Caco-2 (cell line): ENCODE data around the gene ZNF599. TPM values are rescaled to one million over a fixed set of nuclear protein-coding genes. Genes with fewer than 3 reads are reported as not detected.

Experiments used
- BruUV-seq: library from RNA; stranded (reverse); fragments of 400-500 nt; replicated peaks from 2 replicates; lab custom pipeline; 2021; lab: Mats Ljungman, UMichigan
- CTCF ChIA-PET: fragments of 300-600 bp; sonication (Branson Sonifier 250); formaldehyde crosslinking; loops from one replicate; lab custom pipeline; 2022; ENCODE audit warnings: antibody characterized with exemption; lab: Charles Lee
- POLR2A ChIA-PET: fragments of 300-600 bp; sonication (Branson Sonifier 250); formaldehyde crosslinking; loops from one replicate; lab custom pipeline; 2022; ENCODE audit warnings: antibody characterized with exemption; lab: Charles Lee
- DNase-seq, 2 experiments: peaks; one replicate each; pipeline versions ENCODE4 v3.0.0 to v3.0.0-alpha.2; 2020 to 2022
- H3K27me3 ChIP-seq: replicated peaks from 2 replicates; pipeline ENCODE4 v1.6.0; 2011; ENCODE audit warnings: low read length; ENCODE audit not compliant: control insufficient read depth, insufficient read depth
- H3K36me3 ChIP-seq: 2 replicates; pipeline ENCODE4 v1.5.1; 2011; ENCODE audit warnings: low read length; ENCODE audit not compliant: control insufficient read depth, insufficient read depth
- H3K4me1 ChIP-seq: fragments of 250-450 bp; sonication (Bioruptor Pico); 2 replicates; pipeline ENCODE4 v1.5.1; 2020; ENCODE audit warnings: mild to moderate bottlenecking
- H3K4me3 ChIP-seq: 2 replicates; pipeline ENCODE4 v1.5.1; 2011; ENCODE audit warnings: low read depth, mild to moderate bottlenecking, control low read depth, low read length
- H3K9me3 ChIP-seq: fragments of 250-450 bp; sonication (Bioruptor Pico); 2 replicates; pipeline ENCODE4 v1.5.1; 2020; ENCODE audit warnings: mild to moderate bottlenecking, moderate library complexity
- H3K27ac Mint-ChIP-seq: one replicate; pipeline ENCODE4 v1.8.0; 2022; ENCODE audit warnings: mixed read lengths; ENCODE audit not compliant: unreplicated experiment
- H3K27me3 Mint-ChIP-seq: one replicate; pipeline ENCODE4 v1.8.0; 2022; ENCODE audit warnings: mixed read lengths; ENCODE audit not compliant: insufficient read depth, unreplicated experiment
- H3K36me3 Mint-ChIP-seq: one replicate; pipeline ENCODE4 v1.8.0; 2022; ENCODE audit warnings: mild to moderate bottlenecking, mixed read lengths; ENCODE audit not compliant: insufficient read depth, unreplicated experiment
- H3K4me1 Mint-ChIP-seq: one replicate; pipeline ENCODE4 v1.8.0; 2022; ENCODE audit warnings: low read depth, mixed read lengths; ENCODE audit not compliant: unreplicated experiment
- H3K4me3 Mint-ChIP-seq: one replicate; pipeline ENCODE4 v1.8.0; 2022; ENCODE audit warnings: mild to moderate bottlenecking, moderate library complexity, mixed read lengths; ENCODE audit not compliant: unreplicated experiment
- H3K9me3 Mint-ChIP-seq: one replicate; pipeline ENCODE4 v1.8.0; 2022; ENCODE audit warnings: mixed read lengths; ENCODE audit not compliant: unreplicated experiment
- intact Hi-C: fragments of 100-400 bp; cut with micrococcal nuclease; formaldehyde crosslinking; loops from one replicate; pipeline ENCODE4 v1.10.0; 2022; ENCODE audit not compliant: unreplicated experiment
- total RNA-seq: library from RNA; stranded (reverse); gene quantifications from 2 replicates; pipeline ENCODE4 v1.2.3, GENCODE V29; 2022
- TF ChIP-seq, protein P1 (sequence below), 2 experiments: fragments of 200-600 bp in 1 of 2; IDR thresholded peaks; 1 replicate in 1 of 2; 2 replicates in 1 of 2; pipeline versions ENCODE4 v1.5.1 to v1.8.0; 2011 to 2022; ENCODE audit warnings: antibody characterized with exemption in 1 of 2, control low read depth in 1 of 2, inconsistent platforms in 1 of 2, low read depth in 1 of 2, low read length in 1 of 2, mild to moderate bottlenecking in 1 of 2, moderate library complexity in 1 of 2; ENCODE audit not compliant: insufficient read depth in 1 of 2, severe bottlenecking in 1 of 2, unreplicated experiment in 1 of 2

The ZNF599 gene
- total RNA-seq, 1 experiment from 2014 or later, result 5.0 TPM

DNA sequence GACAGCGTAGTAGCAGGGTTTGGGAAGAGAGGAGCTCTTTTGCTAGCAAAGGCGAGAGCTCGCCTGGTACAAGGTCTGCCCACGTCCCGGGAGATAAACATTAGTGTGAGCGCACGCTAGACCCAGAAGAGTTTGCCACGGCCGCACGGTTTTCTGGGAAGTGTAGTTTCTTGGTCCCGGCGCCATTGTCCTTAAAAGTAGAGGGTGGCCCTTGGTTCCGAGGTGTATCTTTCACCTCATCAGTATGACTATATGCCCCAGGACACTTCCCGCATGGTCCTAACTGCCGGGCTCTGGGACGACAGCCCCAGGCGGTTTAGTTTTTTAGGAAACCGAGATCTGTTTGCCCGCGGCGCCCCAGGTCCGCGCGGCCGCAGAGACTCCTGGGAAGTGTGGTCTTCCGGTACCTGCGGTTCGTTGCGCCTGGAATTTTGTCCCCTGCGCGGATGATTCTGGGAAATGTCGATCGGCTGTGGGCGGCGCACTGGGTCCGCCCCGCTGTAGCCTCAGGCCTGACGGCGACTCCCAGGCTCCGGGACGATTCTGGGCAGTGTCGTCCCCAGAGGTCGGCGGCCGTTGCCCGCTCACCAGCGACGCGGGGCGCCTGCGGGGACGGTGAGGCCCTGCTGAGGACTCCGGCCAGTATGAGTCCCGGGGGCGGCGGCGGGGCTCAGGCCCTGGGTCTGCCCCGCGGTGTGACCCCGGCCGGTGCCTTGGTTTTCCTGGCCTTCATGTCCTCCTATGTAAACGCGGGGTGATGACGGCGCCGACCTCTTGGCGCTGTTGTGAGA is 39.1 kb downstream of the ZNF599 start, which contains the start of gene ZNF181:
ZNF181 (plus strand) TSS at position 498 of the 791 bp plus-strand sequence. CDS start 795 bp downstream, outside the sequence.
- peaks cover 7% of the 10 kb centered on the region for H3K4me1 ChIP-seq
- H3K4me3 ChIP-seq, result peak within 1 kb of the TSS; percentile 62
- no peaks in the 10 kb centered on the region for H3K27me3 ChIP-seq
- no peaks in the 10 kb centered on the region for H3K27me3 Mint-ChIP-seq
- intact Hi-C loops, result loop anchor here (1.0 kb wide), 2 partner anchors 39 to 57 kb away; partner anchors contain the start of genes SCGB2B2, ZNF302 and ZNF599
- ChIA-PET POLR2A (interaction anchor here (0.9 to 1.6 kb wide), 3 partner anchors 56 to 253 kb away, joined by 3 to 7 read pairs (median 5); partner anchors contain the start of genes SCGB2B2, WTIP, ZNF30 and ZNF302), CTCF (interaction anchor here (0.9 kb wide), 1 partner anchor 21 kb away, joined by 3 read pairs; no protein-coding TSS in a partner anchor)
- no peaks in the 10 kb centered on the region for H3K36me3 ChIP-seq
- peak within 1 kb of the TSS; percentile 74 for H3K27ac Mint-ChIP-seq
- H3K36me3 Mint-ChIP-seq, result peaks cover 24% of the 10 kb centered on the region
- peak; percentile 93 for DNase-seq
- H3K9me3 ChIP-seq, result 0 out of 2 replicates have a peak, but pooled peaks cover 4% of the 10 kb centered on the region
- peaks cover 10% of the 10 kb centered on the region for H3K4me1 Mint-ChIP-seq
- H3K4me3 Mint-ChIP-seq, result peak within 1 kb of the TSS; percentile 72
- no TSS peak for BruUV-seq
- H3K9me3 Mint-ChIP-seq, result peaks cover 9% of the 10 kb centered on the region
- TF ChIP-seq, protein P1, sequence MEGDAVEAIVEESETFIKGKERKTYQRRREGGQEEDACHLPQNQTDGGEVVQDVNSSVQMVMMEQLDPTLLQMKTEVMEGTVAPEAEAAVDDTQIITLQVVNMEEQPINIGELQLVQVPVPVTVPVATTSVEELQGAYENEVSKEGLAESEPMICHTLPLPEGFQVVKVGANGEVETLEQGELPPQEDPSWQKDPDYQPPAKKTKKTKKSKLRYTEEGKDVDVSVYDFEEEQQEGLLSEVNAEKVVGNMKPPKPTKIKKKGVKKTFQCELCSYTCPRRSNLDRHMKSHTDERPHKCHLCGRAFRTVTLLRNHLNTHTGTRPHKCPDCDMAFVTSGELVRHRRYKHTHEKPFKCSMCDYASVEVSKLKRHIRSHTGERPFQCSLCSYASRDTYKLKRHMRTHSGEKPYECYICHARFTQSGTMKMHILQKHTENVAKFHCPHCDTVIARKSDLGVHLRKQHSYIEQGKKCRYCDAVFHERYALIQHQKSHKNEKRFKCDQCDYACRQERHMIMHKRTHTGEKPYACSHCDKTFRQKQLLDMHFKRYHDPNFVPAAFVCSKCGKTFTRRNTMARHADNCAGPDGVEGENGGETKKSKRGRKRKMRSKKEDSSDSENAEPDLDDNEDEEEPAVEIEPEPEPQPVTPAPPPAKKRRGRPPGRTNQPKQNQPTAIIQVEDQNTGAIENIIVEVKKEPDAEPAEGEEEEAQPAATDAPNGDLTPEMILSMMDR (IDR thresholded peaks at IDR 0.05; ENCODE audit: insufficient read depth in 1 of 2, low read depth in 1 of 2, low read length in 1 of 2, severe bottlenecking in 1 of 2, unreplicated experiment in 1 of 2), result no peak

GRCh38 chr19:34733266-34733745 is 39.7 kb downstream of the ZNF599 start:
- H3K36me3 ChIP-seq, result no peaks in the 10 kb centered on the region
- Mint-ChIP-seq H3K4me1 (peaks cover 10% of the 10 kb centered on the region), H3K4me3 (peak overlapping the region; percentile 72), H3K36me3 (peaks cover 24% of the 10 kb centered on the region), H3K27ac (peak overlapping the region; percentile 74), H3K27me3 (no peaks in the 10 kb centered on the region), H3K9me3 (peaks cover 9% of the 10 kb centered on the region)
- H3K4me1 ChIP-seq, result peaks cover 7% of the 10 kb centered on the region
- POLR2A ChIA-PET, result interaction anchor here (0.9 to 1.6 kb wide), 3 partner anchors 56 to 252 kb away, joined by 3 to 7 read pairs (median 5); partner anchors contain the start of genes SCGB2B2, WTIP, ZNF30 and ZNF302
- peak; percentile 64 to 71 for DNase-seq
- intact Hi-C loops, result loop anchor here (1.0 kb wide), 1 partner anchor 56 kb away; the partner anchor contains the start of genes SCGB2B2 and ZNF302
- CTCF ChIA-PET, result interaction anchor here (0.6 to 0.9 kb wide), 3 partner anchors 20 to 955 kb away, joined by 3 to 5 read pairs (median 4); no protein-coding TSS in a partner anchor
- 0 out of 2 replicates have a peak, but pooled peaks cover 4% of the 10 kb centered on the region for H3K9me3 ChIP-seq
- BruUV-seq, result TSS peak; percentile 85
- no peaks in the 10 kb centered on the region for H3K27me3 ChIP-seq
- TF ChIP-seq, protein P1 (IDR thresholded peaks at IDR 0.05; ENCODE audit: insufficient read depth in 1 of 2, low read depth in 1 of 2, low read length in 1 of 2, severe bottlenecking in 1 of 2, unreplicated experiment in 1 of 2), result no peak
- peak overlapping the region; percentile 62 for H3K4me3 ChIP-seq
